Peyer's patch (tissue), 4 donors: ENCODE data around the gene UBE2D3. TPM values are rescaled to one million over a fixed set of nuclear protein-coding genes. Genes with fewer than 3 reads are reported as not detected.

ENCODE experiments used
- DNase-seq, 3 donors: peaks; one replicate each; pipeline ENCODE4 v3.0.0-alpha.2; 2017 to 2019
- H3K27ac ChIP-seq, 4 donors: fragments of 200-600 bp; sonication (generic); one replicate each; pipeline ENCODE4 v1.5.1; 2016 to 2019
- H3K27me3 ChIP-seq, 2 donors: fragments of 200-600 bp; sonication (generic); one replicate each; pipeline ENCODE4 v1.5.1; 2019
- H3K36me3 ChIP-seq, 3 donors: fragments of 200-600 bp; sonication (generic); one replicate each; pipeline ENCODE4 v1.5.1; 2016 to 2019
- H3K4me1 ChIP-seq, 4 donors: fragments of 200-600 bp; sonication (generic); one replicate each; pipeline ENCODE4 v1.5.1; 2016 to 2019
- H3K4me3 ChIP-seq, 4 donors: fragments of 200-600 bp; sonication (generic); 1 replicate in 3 of 4; 2 replicates in 1 of 4; pipeline ENCODE4 v1.5.1; 2016 to 2019; ENCODE audit warnings: mild to moderate bottlenecking in 1 of 4
- H3K9me3 ChIP-seq, 4 donors: fragments of 200-600 bp; sonication (generic); one replicate each; pipeline ENCODE4 v1.5.1; 2016 to 2019; ENCODE audit warnings: mild to moderate bottlenecking in 1 of 4
- POLR2A ChIP-seq, 2 donors: fragments of 450-650 bp; IDR thresholded peaks; one replicate each; pipeline ENCODE4 v1.5.1; 2017; ENCODE audit warnings: antibody characterized with exemption in 2 of 2, mild to moderate bottlenecking in 2 of 2, moderate library complexity in 2 of 2
- total RNA-seq, 4 donors: library from RNA; depleted of rRNA; stranded (reverse); fragments of >200 nt; gene quantifications; one replicate each; pipeline ENCODE4 v1.1.0, GENCODE V29; 2016
- TF ChIP-seq, protein P1 (sequence below), 6 experiments: fragments of 450-650 bp in 4 of 6; fragments of 200-600 bp in 2 of 6; sonication (generic) in 1 of 6; IDR thresholded peaks; one replicate each; pipeline ENCODE4 v1.5.1; 2017 to 2019; ENCODE audit warnings: antibody characterized with exemption in 6 of 6, mild to moderate bottlenecking in 3 of 6, moderate library complexity in 1 of 6

Gene UBE2D3
- total RNA-seq, 4 donors from 2014 or later = 240 to 373 (median 308) TPM

DNA sequence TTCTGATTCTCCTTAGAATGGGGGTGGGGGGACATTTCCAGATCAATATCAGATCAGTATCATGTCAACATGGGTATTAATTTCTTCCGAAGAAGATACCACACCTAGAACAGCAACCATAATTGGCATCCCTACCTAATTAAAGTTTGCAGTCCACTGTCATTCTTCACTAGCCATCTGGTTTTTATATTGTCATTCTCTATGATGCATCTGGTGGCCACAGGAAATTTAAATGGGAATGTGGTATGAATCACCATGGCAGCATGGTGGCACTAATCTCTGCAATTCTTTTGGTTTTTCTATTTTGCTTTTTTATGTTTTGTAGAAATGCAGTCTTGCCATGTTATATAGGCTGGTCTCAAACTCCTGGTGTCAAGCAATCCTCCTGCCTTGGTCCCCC, 16.6 kb upstream of the UBE2D3 start:
- H3K27me3 ChIP-seq = no peaks in the 10 kb centered on the region
- no peak overlapping the region for H3K27ac ChIP-seq
- H3K36me3 ChIP-seq = no peaks in the 10 kb centered on the region
- H3K4me3 ChIP-seq = no peak overlapping the region
- no peak for TF ChIP-seq POLR2A (IDR thresholded peaks at IDR 0.05)
- TF ChIP-seq, protein P1, sequence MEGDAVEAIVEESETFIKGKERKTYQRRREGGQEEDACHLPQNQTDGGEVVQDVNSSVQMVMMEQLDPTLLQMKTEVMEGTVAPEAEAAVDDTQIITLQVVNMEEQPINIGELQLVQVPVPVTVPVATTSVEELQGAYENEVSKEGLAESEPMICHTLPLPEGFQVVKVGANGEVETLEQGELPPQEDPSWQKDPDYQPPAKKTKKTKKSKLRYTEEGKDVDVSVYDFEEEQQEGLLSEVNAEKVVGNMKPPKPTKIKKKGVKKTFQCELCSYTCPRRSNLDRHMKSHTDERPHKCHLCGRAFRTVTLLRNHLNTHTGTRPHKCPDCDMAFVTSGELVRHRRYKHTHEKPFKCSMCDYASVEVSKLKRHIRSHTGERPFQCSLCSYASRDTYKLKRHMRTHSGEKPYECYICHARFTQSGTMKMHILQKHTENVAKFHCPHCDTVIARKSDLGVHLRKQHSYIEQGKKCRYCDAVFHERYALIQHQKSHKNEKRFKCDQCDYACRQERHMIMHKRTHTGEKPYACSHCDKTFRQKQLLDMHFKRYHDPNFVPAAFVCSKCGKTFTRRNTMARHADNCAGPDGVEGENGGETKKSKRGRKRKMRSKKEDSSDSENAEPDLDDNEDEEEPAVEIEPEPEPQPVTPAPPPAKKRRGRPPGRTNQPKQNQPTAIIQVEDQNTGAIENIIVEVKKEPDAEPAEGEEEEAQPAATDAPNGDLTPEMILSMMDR (IDR thresholded peaks at IDR 0.05) = no peak
- no peak for DNase-seq
- H3K4me1 ChIP-seq = no peaks in the 10 kb centered on the region
- no peaks in the 10 kb centered on the region for H3K9me3 ChIP-seq

GRCh38 chr4:102843273-102843672, 15.9 kb upstream of the UBE2D3 start:
- Histone ChIP-seq H3K27ac (no peak overlapping the region), H3K4me1 (no peaks in the 10 kb centered on the region), H3K9me3 (no peaks in the 10 kb centered on the region), H3K27me3 (no peaks in the 10 kb centered on the region), H3K4me3 (no peak overlapping the region), H3K36me3 (no peaks in the 10 kb centered on the region)
- no peak for DNase-seq
- TF ChIP-seq POLR2A (IDR thresholded peaks at IDR 0.05) = no peak
- TF ChIP-seq, protein P1 (IDR thresholded peaks at IDR 0.05) = no peak

DNA sequence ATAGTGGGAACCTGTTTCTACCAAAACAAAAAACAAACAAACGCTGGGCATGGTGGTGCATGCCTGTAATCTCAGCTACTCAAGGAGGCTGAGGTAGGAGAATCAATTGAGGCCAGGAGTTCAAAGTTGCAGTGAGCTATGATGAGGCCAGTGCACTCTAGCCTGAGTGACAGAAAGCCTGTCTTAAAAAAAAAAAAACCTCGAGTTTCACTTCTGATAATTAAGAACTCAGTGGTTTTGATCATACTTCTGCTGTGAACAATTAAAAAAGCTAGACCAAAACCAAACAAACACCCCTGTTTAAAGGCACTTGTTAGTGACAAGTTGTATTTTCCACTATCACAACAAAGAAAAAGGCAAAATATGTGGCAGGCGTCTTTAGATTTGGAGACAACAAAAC, 15.0 kb upstream of the UBE2D3 start:
- Histone ChIP-seq H3K9me3 (no peaks in the 10 kb centered on the region), H3K27ac (no peak overlapping the region), H3K27me3 (no peaks in the 10 kb centered on the region), H3K4me3 (no peak overlapping the region), H3K4me1 (no peaks in the 10 kb centered on the region), H3K36me3 (no peaks in the 10 kb centered on the region)
- no peak for DNase-seq
- no peak for TF ChIP-seq POLR2A (IDR thresholded peaks at IDR 0.05)
- TF ChIP-seq, protein P1 (IDR thresholded peaks at IDR 0.05) = no peak

GRCh38 chr4:102836596-102836995, 9.2 kb upstream of the UBE2D3 start:
- no peak for DNase-seq
- Histone ChIP-seq H3K36me3 (no peaks in the 10 kb centered on the region), H3K4me3 (no peak overlapping the region), H3K9me3 (no peaks in the 10 kb centered on the region), H3K27me3 (no peaks in the 10 kb centered on the region), H3K27ac (no peak overlapping the region), H3K4me1 (no peaks in the 10 kb centered on the region)
- TF ChIP-seq, protein P1 (IDR thresholded peaks at IDR 0.05) = no peak
- TF ChIP-seq POLR2A (IDR thresholded peaks at IDR 0.05) = no peak

GRCh38 chr4:102832667-102833066, 5.3 kb upstream of the UBE2D3 start:
- TF ChIP-seq POLR2A (IDR thresholded peaks at IDR 0.05) = no peak
- TF ChIP-seq, protein P1 (IDR thresholded peaks at IDR 0.05) = no peak
- DNase-seq = no peak
- H3K27ac ChIP-seq = no peak overlapping the region
- H3K4me3 ChIP-seq = no peak overlapping the region
- no peaks in the 10 kb centered on the region for H3K27me3 ChIP-seq
- no peaks in the 10 kb centered on the region for H3K9me3 ChIP-seq
- peaks cover 0 to 10% (median 0%) of the 10 kb centered on the region in 4 donors for H3K4me1 ChIP-seq
- H3K36me3 ChIP-seq = no peaks in the 10 kb centered on the region

DNA sequence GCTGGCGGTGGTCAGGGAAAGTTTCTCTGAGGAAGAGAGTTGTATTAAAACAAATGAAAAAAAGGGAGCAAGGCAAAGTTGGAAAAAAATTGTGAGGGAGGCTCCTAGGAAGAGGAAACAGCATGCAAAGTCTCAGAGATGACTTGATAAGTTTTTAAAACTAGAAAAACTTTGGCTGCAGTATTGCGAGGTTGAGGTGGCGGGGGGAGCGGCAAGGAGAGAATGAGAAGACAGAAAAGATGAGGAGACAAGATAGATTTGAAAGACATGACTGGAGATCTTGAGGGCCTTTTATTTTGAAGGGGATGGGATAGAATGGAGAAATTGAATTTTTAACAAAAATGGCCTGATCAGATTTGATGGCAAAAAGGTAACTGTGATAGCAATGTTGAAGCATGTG, 4.8 kb upstream of the UBE2D3 start:
- no peaks in the 10 kb centered on the region for H3K27me3 ChIP-seq
- no peaks in the 10 kb centered on the region for H3K36me3 ChIP-seq
- peaks cover 0 to 10% (median 0%) of the 10 kb centered on the region in 4 donors for H3K4me1 ChIP-seq
- no peak overlapping the region for H3K4me3 ChIP-seq
- no peak for DNase-seq
- no peak overlapping the region for H3K27ac ChIP-seq
- H3K9me3 ChIP-seq = no peaks in the 10 kb centered on the region
- TF ChIP-seq POLR2A (IDR thresholded peaks at IDR 0.05) = no peak
- TF ChIP-seq, protein P1 (IDR thresholded peaks at IDR 0.05) = no peak
